ENCODE data around the gene BRPF3.
"Not testable (repeated sequence)": the region's sequence is repeated elsewhere in the genome, so short reads cannot be mapped to it uniquely, and the experiment has no call there.

BRPF3 gene

GRCh38 chr6:36200998-36201596 lies 4.6 kb downstream of the BRPF3 start:
- DNase-seq (ENCODE audit: low read depth) = no peak

DNA sequence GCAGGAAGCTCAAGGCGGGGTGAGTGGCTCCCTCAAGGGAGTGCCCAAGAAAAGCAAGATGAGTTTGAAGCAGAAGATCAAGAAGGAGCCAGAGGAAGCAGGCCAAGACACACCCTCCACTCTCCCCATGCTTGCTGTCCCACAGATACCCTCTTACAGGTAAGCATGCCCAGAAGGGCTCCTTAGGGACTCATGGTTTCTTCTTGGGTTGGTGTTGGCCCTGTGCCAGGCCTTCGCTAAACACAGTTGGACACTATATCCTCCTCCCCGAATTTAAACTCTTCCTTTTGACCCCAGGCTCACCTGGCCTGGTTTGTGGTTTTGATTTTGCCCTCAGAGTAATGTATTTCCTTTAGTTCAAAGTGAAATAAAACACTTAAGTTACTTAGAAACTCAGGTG lies 5.1 kb downstream of the BRPF3 start:
- no peak for DNase-seq (ENCODE audit: low read depth)

DNA sequence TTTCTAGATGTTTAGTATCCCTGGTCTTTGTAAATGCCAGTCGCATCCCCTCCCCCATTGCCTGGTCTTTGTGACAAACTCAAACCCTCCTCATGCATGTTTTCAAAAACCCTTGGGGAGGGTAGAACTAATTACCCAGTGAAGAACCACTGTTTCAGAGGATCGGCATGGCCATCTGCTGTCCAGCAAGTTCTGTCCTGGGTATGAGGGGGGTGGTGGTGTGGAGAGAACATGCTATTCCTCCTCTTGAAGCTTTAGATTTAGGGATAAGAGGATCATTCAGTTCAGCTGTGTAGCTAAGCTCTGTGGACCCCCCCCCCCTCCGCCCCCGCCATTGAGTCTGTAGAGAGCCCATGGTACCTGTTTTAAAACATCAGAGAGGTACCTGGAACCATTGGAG lies 5.6 kb downstream of the BRPF3 start:
- no peak for DNase-seq (ENCODE audit: low read depth)

DNA sequence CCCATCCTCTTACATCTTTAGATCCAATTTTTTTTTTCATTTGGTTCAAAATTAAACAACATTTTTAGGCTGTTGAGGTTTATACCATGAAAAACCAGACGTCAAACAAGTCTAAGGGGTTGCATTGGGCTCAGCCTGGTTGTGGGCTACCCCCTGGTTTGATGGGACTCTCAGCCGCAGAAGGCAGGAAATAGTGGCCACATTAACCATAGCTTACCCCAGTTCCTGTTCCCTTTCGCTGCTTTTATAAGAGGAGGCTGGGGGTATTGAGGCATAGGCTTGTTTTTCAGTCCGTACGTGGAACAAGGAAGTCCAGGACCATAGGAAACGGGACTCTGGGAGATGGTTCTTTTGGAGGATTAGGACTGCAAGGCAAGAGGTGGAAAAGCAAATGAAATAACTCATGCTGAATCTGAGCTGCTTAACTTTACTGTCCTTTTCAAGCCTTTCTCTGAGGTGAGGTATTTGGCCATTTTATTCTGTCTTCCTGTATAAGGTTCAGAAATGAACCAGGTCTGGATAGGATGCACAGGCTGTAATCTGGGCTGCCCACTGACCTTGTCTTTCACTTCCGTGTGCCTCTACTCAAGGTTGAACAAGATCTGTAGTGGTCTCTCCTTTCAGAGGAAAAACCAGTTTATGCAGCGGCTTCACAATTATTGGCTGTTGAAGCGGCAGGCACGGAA lies 7.7 kb downstream of the BRPF3 start:
- DNase-seq (ENCODE audit: low read depth) = peak; percentile 22

- no peak for DNase-seq (ENCODE audit: low read depth)
Measured at GRCh38 chr6:36207155-36207554, 10.6 kb downstream of the BRPF3 start.

DNA sequence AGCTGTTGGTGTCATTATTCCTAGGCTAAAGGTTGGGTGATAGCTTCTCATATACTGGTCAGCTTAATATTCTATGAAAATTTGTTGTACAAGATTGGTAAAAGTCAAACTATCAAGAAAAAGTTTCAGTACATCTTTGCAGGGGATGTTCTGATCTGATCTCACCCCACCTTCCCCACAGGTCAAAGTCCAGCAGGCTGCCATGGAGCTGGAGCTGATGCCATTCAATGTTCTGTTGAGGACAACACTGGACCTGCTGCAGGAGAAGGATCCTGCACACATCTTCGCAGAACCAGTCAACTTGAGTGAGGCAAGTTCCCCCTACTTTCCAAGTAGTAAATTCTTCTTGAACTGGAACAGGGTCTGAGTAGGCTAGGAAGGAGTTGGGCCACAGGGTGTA lies 13.1 kb downstream of the BRPF3 start:
- DNase-seq (ENCODE audit: low read depth) = no peak

DNA sequence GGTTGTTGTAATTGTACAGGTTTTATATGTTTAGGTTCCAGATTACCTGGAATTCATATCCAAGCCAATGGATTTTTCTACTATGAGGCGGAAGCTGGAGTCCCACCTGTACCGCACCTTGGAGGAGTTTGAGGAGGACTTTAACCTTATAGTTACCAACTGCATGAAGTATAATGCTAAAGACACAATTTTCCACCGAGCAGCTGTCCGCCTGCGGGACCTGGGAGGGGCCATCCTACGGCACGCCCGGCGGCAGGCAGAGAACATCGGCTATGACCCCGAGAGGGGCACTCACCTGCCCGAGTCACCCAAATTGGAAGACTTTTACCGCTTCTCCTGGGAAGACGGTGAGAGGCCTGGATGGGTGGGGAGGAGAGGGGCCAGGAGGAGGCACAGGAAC lies 13.6 kb downstream of the BRPF3 start:
- DNase-seq (ENCODE audit: low read depth) = no peak

GRCh38 chr6:36210886-36211595 lies 14.5 kb downstream of the BRPF3 start:
- DNase-seq (ENCODE audit: low read depth) = no peak

- DNase-seq (ENCODE audit: low read depth) = no peak
Measured at GRCh38 chr6:36216559-36216958, 20.0 kb downstream of the BRPF3 start.

DNA sequence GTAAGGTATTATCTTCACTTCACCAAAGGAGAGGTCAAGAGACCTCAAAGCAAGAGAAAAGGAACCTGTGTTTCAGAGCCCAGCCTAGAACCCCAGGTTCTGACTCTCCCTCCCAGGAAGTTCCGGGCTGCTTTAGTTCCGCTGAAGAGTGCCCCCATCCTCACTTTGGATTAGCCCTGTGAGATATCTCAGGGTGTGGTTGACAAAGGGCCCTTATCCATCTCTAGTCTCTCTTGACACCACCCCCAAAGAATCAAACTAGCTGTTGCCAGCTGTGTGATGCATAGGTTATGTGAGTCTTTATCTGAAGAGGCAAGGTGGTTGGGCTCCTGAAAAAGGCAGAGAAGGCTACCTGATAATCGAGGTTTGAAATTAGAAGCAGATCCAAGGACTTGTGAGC lies 20.6 kb downstream of the BRPF3 start:
- no peak for DNase-seq (ENCODE audit: low read depth)

DNA sequence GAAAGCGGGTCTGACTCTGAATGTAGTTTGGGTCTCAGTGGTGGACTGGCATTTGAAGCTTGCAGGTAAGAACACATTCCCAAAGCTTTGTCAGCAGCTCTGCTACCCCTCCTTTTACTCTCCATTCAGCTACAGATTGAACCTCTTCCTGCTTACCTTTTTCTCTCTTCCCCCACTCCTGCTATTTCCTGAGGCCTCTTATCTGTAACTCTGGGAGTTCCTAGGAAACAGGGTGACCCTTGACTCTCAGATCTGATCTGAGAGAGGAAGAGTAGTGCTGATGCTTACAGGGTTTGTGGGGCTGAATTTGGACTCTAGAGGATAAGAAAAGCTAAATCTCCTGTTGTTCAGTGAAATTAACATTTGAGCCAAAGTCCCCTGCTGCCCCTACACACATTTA lies 21.4 kb downstream of the BRPF3 start:
- DNase-seq (ENCODE audit: low read depth) = no peak

DNA sequence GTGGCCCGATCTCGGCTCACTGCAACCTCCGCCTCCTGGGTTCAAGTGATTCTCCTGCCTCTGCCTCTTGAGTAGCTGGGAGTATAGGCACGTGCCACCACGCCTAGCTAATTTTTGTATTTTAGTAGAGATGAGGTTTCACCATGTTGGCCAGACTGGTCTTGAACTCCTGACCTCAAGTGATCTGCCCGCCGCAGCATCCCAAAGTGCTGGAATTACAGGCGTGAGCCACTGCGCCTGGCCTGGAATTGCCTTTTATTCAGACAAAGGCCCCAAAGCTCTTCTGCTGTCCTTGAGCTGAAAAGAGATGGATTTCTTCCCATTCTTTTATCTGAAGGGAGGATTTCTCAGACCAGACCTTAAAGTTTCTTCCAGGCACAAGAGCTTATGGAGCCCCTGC lies 22.0 kb downstream of the BRPF3 start:
- not testable (repeated sequence) for DNase-seq (ENCODE audit: low read depth)

GRCh38 chr6:36219081-36219480 lies 22.5 kb downstream of the BRPF3 start:
- no peak for DNase-seq (ENCODE audit: low read depth)

DNA sequence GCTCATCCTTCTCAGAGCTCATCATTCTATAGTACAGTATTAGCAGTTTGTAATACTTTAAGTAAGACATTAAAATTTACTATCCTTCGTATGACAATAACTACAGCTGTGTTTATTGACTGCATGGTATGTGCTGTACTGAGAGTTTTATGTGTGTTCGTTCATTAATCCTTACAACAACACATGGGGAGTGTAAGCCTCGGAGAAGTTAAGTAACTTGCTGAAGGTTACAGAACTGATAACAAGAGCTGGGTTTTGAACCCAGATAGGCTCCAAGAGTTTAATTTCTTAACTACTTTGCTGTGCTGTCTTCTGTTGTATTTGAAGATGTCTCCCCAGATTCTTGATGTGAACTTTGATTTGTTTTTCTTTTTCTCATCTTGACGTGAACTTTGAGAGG lies 23.7 kb downstream of the BRPF3 start:
- DNase-seq (ENCODE audit: low read depth) = no peak

- DNase-seq (ENCODE audit: low read depth) = no peak
Measured at GRCh38 chr6:36221674-36222073, 25.1 kb downstream of the BRPF3 start.

- DNase-seq (ENCODE audit: low read depth) = no peak
Measured at GRCh38 chr6:36222924-36223323, 26.4 kb downstream of the BRPF3 start.

GRCh38 chr6:36223706-36224105 lies 27.2 kb downstream of the BRPF3 start:
- DNase-seq (ENCODE audit: low read depth) = no peak

GRCh38 chr6:36224918-36225461 lies 28.4 kb downstream of the BRPF3 start:
- no peak for DNase-seq (ENCODE audit: low read depth)

- no peak for DNase-seq (ENCODE audit: low read depth)
Measured at GRCh38 chr6:36226438-36227047, 30.0 kb downstream of the BRPF3 start.

DNA sequence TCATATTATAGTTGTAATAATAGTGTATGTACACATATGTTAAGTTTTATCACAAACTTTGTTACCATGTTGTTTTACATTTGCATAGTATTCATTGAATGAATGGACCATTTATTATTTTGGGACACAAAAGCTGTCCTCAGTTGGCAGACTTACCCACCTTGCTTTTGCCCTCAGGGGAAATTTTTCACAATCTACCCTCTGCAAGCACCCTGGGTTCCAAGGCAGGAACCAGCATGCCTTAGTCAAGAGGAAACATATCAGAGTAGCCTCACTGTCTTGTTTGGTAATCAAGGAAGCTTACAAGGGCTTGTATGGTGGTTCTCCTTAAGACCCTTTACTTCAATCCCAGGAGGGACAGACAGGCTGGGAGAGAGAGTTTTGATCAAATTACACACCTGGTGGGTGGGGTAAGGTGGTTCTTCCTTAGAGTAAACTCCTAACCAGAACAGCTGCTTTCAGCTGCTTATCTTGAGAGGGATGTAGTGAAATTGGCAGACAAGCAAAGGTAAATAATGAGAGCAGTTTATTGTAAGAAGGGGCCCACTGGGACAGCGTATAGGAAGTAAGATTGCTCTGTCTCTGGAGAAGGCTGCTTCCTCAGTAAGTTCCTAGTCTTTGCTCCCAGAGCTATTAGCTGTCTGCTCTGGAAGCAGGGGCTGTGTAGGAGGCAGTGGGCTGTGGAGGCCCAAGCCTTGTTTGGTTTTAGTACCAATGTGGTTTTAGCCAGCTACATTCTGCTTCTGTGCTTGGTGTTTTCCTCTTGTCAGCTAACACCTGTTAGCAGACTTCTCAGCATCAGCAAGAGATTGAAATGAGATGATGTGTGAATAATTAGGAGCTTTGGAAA lies 31.1 kb downstream of the BRPF3 start:
- DNase-seq (ENCODE audit: low read depth) = no peak

DNA sequence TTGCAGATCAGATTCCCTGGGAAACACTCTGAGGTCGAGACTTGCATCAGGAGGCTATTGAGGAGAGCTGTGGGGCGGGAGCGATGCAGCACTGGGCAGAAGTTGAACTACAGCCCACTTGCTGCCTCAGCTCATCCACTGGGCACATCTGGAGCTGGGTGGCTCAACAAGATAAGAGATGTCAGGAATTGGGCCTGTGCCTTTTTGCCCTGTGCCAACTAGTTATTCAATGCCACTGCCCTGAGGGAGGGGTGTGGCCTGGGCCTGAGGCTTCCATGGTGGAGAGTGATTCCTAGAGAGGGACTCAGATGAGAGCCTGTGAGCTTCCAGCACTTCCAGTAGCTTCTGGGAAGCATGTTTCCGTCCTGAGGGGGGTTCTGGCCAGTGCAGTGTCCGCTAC lies 32.7 kb downstream of the BRPF3 start:
- no peak for DNase-seq (ENCODE audit: low read depth)

- DNase-seq (ENCODE audit: low read depth) = no peak
Measured at GRCh38 chr6:36230371-36230770, 33.8 kb downstream of the BRPF3 start.

Measured in activated T-cell treated with anti-CD3 and anti-CD28 coated beads for 1 hour (primary cell).